Uterus (tissue), 4 donors: ENCODE results near the gene PHYH. TPM values are rescaled to one million over a fixed set of nuclear protein-coding genes. Genes with fewer than 3 reads are reported as not detected.
"Not testable (repeated sequence)": the region's sequence is repeated elsewhere in the genome, so short reads cannot be mapped to it uniquely, and the experiment has no call there.

Experiments
- DNase-seq, 2 donors: peaks; one replicate each; pipeline ENCODE4 v3.0.0-alpha.2; 2019 to 2020
- H3K27ac ChIP-seq, 2 donors: fragments of 200-600 bp; sonication (generic); 1 replicate in 1 of 2; 2 replicates in 1 of 2; pipeline ENCODE4 v1.5.1; 2016 to 2018
- H3K27me3 ChIP-seq, 2 donors: fragments of 200-600 bp; sonication (generic); one replicate each; pipeline ENCODE4 v1.5.1; 2018 to 2019; ENCODE audit warnings: control low read depth in 1 of 2
- H3K36me3 ChIP-seq, 2 donors: fragments of 200-600 bp; sonication (generic); one replicate each; pipeline ENCODE4 v1.5.1; 2019; ENCODE audit warnings: control low read depth in 1 of 2
- H3K4me1 ChIP-seq, 2 donors: fragments of 200-600 bp; sonication (generic); one replicate each; pipeline ENCODE4 v1.5.1; 2018 to 2019; ENCODE audit warnings: control low read depth in 1 of 2
- H3K4me3 ChIP-seq, 2 donors: fragments of 200-600 bp; sonication (generic); 1 replicate in 1 of 2; 2 replicates in 1 of 2; pipeline ENCODE4 v1.5.1; 2018 to 2019; ENCODE audit warnings: mild to moderate bottlenecking in 1 of 2
- H3K9me3 ChIP-seq, 2 donors: fragments of 200-600 bp; sonication (generic); one replicate each; pipeline ENCODE4 v1.5.1; 2019; ENCODE audit warnings: control low read depth in 1 of 2
- POLR2A ChIP-seq, 2 donors: fragments of 450-650 bp; IDR thresholded peaks; one replicate each; pipeline ENCODE4 v1.6.1; 2016; ENCODE audit warnings: antibody characterized with exemption in 2 of 2, mild to moderate bottlenecking in 1 of 2, moderate library complexity in 1 of 2
- intact Hi-C: fragments of 100-400 bp; cut with DNase I; formaldehyde crosslinking; loops from one replicate; pipeline ENCODE4 v1.15.1; 2023; ENCODE audit warnings: low total_unique reads
- total RNA-seq, 4 donors: library from RNA; depleted of rRNA in 3 of 4; stranded (reverse); fragments of >200 nt in 3 of 4; gene quantifications; one replicate each; pipeline versions ENCODE4 v1.1.0 to v1.2.4, GENCODE V29; 2014 to 2023
- TF ChIP-seq, protein P1 (sequence below), 4 experiments: fragments of 200-600 bp in 2 of 4; fragments of 450-650 bp in 2 of 4; sonication (generic) in 2 of 4; IDR thresholded peaks; one replicate each; pipeline ENCODE4 v1.5.1; 2016 to 2019; ENCODE audit warnings: antibody characterized with exemption in 4 of 4, mild to moderate bottlenecking in 2 of 4, moderate library complexity in 1 of 4
- donor health status: DM: yes; HTN: yes; CAD: no.

PHYH gene
- total RNA-seq, 4 donors from 2014 or later: 21.8 to 94.1 (median 23.5) TPM

DNA sequence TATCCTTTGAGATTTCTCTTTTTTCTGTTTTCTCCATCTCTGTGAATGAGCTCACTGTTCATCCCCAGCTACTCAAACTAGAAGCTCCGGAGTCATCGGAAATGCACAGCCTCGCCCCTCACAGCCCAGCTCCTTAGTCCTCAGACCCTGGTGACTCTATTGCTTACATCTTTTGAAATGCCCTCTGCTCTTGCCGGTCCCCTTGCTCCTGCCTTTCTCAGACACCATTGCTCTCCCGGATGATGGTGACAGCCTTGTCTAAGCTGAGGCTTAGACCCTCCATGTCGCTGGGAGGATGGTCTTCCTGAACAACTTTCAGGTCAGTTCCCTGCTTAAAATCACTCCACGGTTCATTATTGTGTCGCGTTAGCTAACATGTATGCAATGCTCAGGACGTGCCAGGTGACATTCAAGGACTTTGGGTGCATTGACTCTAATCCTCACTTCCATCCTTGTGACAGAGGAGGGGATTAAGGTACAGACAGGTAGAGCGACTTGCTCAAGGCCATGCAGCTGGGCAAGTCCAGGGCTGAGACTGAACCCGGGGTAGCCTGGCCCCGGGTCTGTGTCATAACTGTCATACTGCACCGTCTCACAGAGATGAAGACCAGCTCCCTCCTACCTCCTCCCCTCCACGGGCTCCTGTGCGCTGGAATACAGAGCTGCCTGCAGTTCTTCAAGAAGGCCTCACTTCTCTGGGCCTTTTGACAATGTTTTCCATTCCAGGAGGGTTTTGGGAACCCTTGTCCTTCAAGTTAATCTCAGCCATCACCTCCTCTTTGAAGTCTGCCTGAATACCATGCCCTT is 61.4 kb downstream of the PHYH start:
- intact Hi-C loops: no loop called here
- Histone ChIP-seq H3K4me1 (no peaks in the 10 kb centered on the region), H3K36me3 (no peaks in the 10 kb centered on the region), H3K27ac (no peak overlapping the region), H3K4me3 (no peak overlapping the region), H3K9me3 (no peaks in the 10 kb centered on the region), H3K27me3 (no peaks in the 10 kb centered on the region)
- no peak for DNase-seq
- TF ChIP-seq, protein P1, sequence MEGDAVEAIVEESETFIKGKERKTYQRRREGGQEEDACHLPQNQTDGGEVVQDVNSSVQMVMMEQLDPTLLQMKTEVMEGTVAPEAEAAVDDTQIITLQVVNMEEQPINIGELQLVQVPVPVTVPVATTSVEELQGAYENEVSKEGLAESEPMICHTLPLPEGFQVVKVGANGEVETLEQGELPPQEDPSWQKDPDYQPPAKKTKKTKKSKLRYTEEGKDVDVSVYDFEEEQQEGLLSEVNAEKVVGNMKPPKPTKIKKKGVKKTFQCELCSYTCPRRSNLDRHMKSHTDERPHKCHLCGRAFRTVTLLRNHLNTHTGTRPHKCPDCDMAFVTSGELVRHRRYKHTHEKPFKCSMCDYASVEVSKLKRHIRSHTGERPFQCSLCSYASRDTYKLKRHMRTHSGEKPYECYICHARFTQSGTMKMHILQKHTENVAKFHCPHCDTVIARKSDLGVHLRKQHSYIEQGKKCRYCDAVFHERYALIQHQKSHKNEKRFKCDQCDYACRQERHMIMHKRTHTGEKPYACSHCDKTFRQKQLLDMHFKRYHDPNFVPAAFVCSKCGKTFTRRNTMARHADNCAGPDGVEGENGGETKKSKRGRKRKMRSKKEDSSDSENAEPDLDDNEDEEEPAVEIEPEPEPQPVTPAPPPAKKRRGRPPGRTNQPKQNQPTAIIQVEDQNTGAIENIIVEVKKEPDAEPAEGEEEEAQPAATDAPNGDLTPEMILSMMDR (IDR thresholded peaks at IDR 0.05): no peak
- TF ChIP-seq POLR2A (IDR thresholded peaks at IDR 0.05): no peak

DNA sequence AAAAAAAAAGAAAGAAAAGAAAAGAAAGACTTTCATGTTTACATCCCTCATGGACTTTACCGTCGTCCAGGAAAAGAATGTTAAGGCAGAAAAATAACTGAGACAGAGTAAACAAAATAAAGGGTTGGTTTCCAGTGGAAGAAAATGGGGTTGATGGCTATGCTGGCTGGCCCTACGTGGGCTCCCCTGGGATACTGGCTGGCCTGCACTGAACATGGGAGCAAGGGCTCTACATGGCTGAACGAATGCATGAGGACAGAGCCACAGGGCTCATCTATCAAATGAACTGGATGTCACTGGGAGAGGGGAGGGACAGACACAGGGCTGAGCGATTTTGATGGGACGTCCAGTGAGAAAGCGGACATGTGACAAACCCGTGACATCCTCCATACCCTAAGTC is 63.2 kb downstream of the PHYH start:
- TF ChIP-seq, protein P1 (IDR thresholded peaks at IDR 0.05): no peak
- no peak for TF ChIP-seq POLR2A (IDR thresholded peaks at IDR 0.05)
- H3K36me3 ChIP-seq: no peaks in the 10 kb centered on the region
- no peaks in the 10 kb centered on the region for H3K9me3 ChIP-seq
- no peaks in the 10 kb centered on the region for H3K4me1 ChIP-seq
- H3K27ac ChIP-seq: no peak overlapping the region
- DNase-seq: no peak
- no peak overlapping the region for H3K4me3 ChIP-seq
- intact Hi-C loops: no loop called here
- no peaks in the 10 kb centered on the region for H3K27me3 ChIP-seq

DNA sequence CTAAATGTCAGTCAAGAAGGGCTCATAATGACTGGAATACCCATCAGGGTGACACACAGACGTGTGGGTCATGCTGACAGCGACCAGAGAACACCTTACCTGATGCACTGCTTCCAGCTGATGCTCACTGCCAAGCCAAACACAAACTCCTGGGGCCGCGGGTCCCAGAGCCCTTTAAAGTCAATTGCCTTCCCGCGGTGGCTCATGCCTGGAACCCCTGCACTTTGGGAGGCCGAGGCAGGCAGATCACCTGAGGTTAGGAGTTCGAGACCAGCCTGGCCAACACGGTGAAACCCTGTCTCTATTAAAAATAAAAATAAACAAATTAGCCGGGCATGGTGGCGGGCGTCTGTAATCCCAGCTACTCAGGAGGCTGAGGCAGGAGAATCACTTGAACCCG is 65.1 kb downstream of the PHYH start:
- intact Hi-C loops, H3K4me1 ChIP-seq, H3K27me3 ChIP-seq, H3K9me3 ChIP-seq, H3K4me3 ChIP-seq, H3K36me3 ChIP-seq, H3K27ac ChIP-seq, DNase-seq: not testable (repeated sequence)

DNA sequence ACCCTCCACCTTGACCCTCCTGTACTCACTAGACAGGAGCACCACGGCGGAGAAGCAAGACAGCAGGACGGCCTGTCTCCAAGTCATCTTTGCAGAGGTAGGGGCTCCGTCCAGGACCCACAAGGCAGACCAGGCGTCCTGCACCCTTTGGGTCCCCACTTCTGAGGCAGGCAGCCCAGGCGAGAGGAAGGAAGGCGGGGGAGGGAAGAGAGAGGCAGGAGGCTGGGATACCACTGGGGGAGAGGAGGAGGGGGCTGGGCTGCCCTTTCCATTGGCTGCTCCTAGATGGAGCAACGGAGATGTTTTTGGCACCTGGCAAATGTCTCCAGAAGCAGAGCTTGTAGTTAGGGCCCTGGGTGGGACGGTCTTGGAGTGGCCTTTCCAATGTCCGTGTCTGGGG is 65.7 kb downstream of the PHYH start, which contains the start of gene UCMA:
Gene UCMA, minus strand, starts transcription at position 203 of the 400 bp plus-strand sequence. Its CDS starts 116 bp downstream, at position 87.
- TF ChIP-seq POLR2A (IDR thresholded peaks at IDR 0.05): no peak
- TF ChIP-seq, protein P1 (IDR thresholded peaks at IDR 0.05): no peak
- Histone ChIP-seq H3K9me3 (no peaks in the 10 kb centered on the region), H3K36me3 (no peaks in the 10 kb centered on the region), H3K27me3 (no peaks in the 10 kb centered on the region), H3K4me1 (no peaks in the 10 kb centered on the region), H3K27ac (no peak within 1 kb of the TSS), H3K4me3 (no peak within 1 kb of the TSS)
- intact Hi-C loops: no loop called here
- no peak for DNase-seq

DNA sequence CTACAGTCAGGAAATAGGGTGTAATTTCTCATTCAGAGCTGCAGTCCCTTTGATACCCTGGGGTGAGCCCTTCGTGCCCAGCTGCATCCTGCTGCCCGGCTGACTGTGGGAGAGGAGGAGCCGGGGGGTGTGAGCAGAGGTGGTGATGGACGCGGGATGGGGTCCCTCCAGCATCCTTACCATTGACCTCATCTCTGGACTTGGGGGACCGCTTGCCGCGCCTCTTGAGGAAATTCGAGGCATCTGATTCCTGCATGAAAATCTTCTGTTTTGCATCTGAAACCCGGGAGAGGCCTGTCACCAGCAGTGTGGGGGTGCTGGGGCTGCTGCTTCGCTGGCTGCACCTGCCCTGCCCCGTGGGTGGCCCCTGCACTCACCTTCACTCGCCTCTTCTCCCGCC is 66.5 kb downstream of the PHYH start:
- TF ChIP-seq, protein P1 (IDR thresholded peaks at IDR 0.05): no peak
- TF ChIP-seq POLR2A (IDR thresholded peaks at IDR 0.05): no peak
- no peak overlapping the region for H3K27ac ChIP-seq
- H3K36me3 ChIP-seq: no peaks in the 10 kb centered on the region
- intact Hi-C loops: no loop called here
- no peaks in the 10 kb centered on the region for H3K27me3 ChIP-seq
- H3K9me3 ChIP-seq: no peaks in the 10 kb centered on the region
- H3K4me3 ChIP-seq: no peak overlapping the region
- no peaks in the 10 kb centered on the region for H3K4me1 ChIP-seq
- no peak for DNase-seq
